SK-N-SH (cell line): ENCODE measurements around the gene KLHL2. TPM values are rescaled to one million over a fixed set of nuclear protein-coding genes. Genes with fewer than 3 reads are reported as not detected.
"Not testable (repeated sequence)": the region's sequence is repeated elsewhere in the genome, so short reads cannot be mapped to it uniquely, and the experiment has no call there.

Source experiments
- CTCF ChIA-PET: fragments of 300-600, 350-600 bp; formaldehyde crosslinking; extraction: SDS; loops from one replicate; lab custom pipeline; 2021; lab: Yijun Ruan, JAX
- POLR2A ChIA-PET: fragments of 350-600 bp; sonication (Branson Sonifier 250); formaldehyde crosslinking; extraction: SDS; loops from one replicate; lab custom pipeline; 2020; ENCODE audit warnings: antibody characterized with exemption, inconsistent platforms; lab: Yijun Ruan, JAX
- DNase-seq: peaks from one replicate; pipeline ENCODE4 v3.0.0; 2012
- H2AFZ ChIP-seq: fragments of 200-600 bp; sonication (generic); 2 replicates; pipeline ENCODE4 v1.8.1; 2016; ENCODE audit warnings: antibody characterized with exemption, mild to moderate bottlenecking, low read depth
- H3F3A ChIP-seq: fragments of 200-600 bp; sonication (generic); replicated peaks from 2 replicates; pipeline ENCODE3; 2016; ENCODE audit warnings: antibody characterized with exemption, mild to moderate bottlenecking; ENCODE audit not compliant: insufficient read depth
- H3K27ac ChIP-seq, 2 experiments: fragments of 200-500 bp in 1 of 2; fragments of 200-600 bp in 1 of 2; sonication (Bioruptor generic) in 1 of 2; sonication (generic), shearing (Covaris generic) in 1 of 2; 2 replicates each; pipeline versions ENCODE4 v1.5.1 to v1.6.1; 2014 to 2016; ENCODE audit warnings: low read depth in 2 of 2, inconsistent platforms in 1 of 2, low read length in 1 of 2, mild to moderate bottlenecking in 1 of 2, mixed read lengths in 1 of 2
- H3K27me3 ChIP-seq: fragments of 200-600 bp; sonication (generic), shearing (Covaris generic); 2 replicates; pipeline ENCODE4 v1.6.1; 2016; ENCODE audit warnings: mixed run types; ENCODE audit not compliant: insufficient read depth
- H3K36me3 ChIP-seq, 2 experiments: fragments of 200-500 bp in 1 of 2; fragments of 200-600 bp in 1 of 2; sonication (Bioruptor generic) in 1 of 2; sonication (generic) in 1 of 2; replicated peaks in 1 of 2; 2 replicates each; pipeline versions ENCODE3 to v1.5.1; 2014 to 2016; ENCODE audit warnings: low read length in 1 of 2, mild to moderate bottlenecking in 1 of 2; ENCODE audit not compliant: insufficient read depth in 2 of 2, control insufficient read depth in 1 of 2
- H3K4me1 ChIP-seq, 2 experiments: fragments of 200-500 bp in 1 of 2; fragments of 200-600 bp in 1 of 2; sonication (Bioruptor generic) in 1 of 2; sonication (generic), shearing (Covaris generic) in 1 of 2; 2 replicates each; pipeline versions ENCODE4 v1.5.1 to v1.6.1; 2014 to 2016; ENCODE audit warnings: low read depth in 1 of 2, low read length in 1 of 2, mixed run types in 1 of 2; ENCODE audit not compliant: insufficient read depth in 2 of 2, control insufficient read depth in 1 of 2
- H3K4me2 ChIP-seq: fragments of 200-600 bp; sonication (generic), shearing (Covaris generic); 2 replicates; pipeline ENCODE4 v1.6.1; 2017; ENCODE audit warnings: mixed run types
- H3K4me3 ChIP-seq, 2 experiments: fragments of 200-500 bp in 1 of 2; fragments of 200-600 bp in 1 of 2; sonication (Bioruptor generic) in 1 of 2; sonication (generic), shearing (Covaris generic) in 1 of 2; 2 replicates each; pipeline versions ENCODE4 v1.5.1 to v1.8.1; 2014 to 2016; ENCODE audit warnings: low read depth in 2 of 2, inconsistent platforms in 1 of 2, low read length in 1 of 2, mild to moderate bottlenecking in 1 of 2, mixed read lengths in 1 of 2, moderate library complexity in 1 of 2
- H3K79me2 ChIP-seq: fragments of 200-600 bp; sonication (generic); 2 replicates; pipeline ENCODE4 v1.8.1; 2017; ENCODE audit warnings: mild to moderate bottlenecking; ENCODE audit not compliant: insufficient read depth
- H3K9ac ChIP-seq: fragments of 200-600 bp; sonication (generic); 2 replicates; pipeline ENCODE4 v1.6.1; 2017; ENCODE audit warnings: mixed run types
- H3K9me2 ChIP-seq: fragments of 200-600 bp; sonication (generic); 2 replicates; pipeline ENCODE4 v1.6.1; 2017; ENCODE audit warnings: mixed run types
- H3K9me3 ChIP-seq: fragments of 200-600 bp; sonication (generic); 2 replicates; pipeline ENCODE4 v1.6.1; 2017; ENCODE audit warnings: mixed run types, mild to moderate bottlenecking, moderate library complexity
- H4K20me1 ChIP-seq: fragments of 200-600 bp; sonication (generic); 2 replicates; pipeline ENCODE4 v1.6.1; 2017; ENCODE audit warnings: mild to moderate bottlenecking, mixed run types; ENCODE audit not compliant: insufficient read depth
- EP300 ChIP-seq, 2 experiments: IDR thresholded peaks; 2 replicates each; pipeline versions ENCODE4 v1.4.0 to v1.6.1; 2012; ENCODE audit warnings: borderline replicate concordance in 1 of 2, low read depth in 1 of 2, low read length in 1 of 2
- FOSL2 ChIP-seq: IDR thresholded peaks from 2 replicates; pipeline ENCODE4 v1.4.0; 2012; ENCODE audit warnings: low read depth, mild to moderate bottlenecking, moderate library complexity, borderline replicate concordance
- GATA2 ChIP-seq: sonication (generic); formaldehyde crosslinking; IDR thresholded peaks from 2 replicates; pipeline ENCODE4 v1.5.0; 2020; ENCODE audit warnings: mild to moderate bottlenecking, missing genetic modification reagents
- JUND ChIP-seq: IDR thresholded peaks from 2 replicates; pipeline ENCODE4 v1.4.0; 2012
- MEF2A ChIP-seq: IDR thresholded peaks from 2 replicates; pipeline ENCODE4 v1.4.0; 2012; ENCODE audit warnings: low read depth, borderline replicate concordance
- NFIC ChIP-seq: IDR thresholded peaks from 2 replicates; pipeline ENCODE4 v1.4.0; 2012; ENCODE audit warnings: borderline replicate concordance
- PBX3 ChIP-seq: IDR thresholded peaks from 2 replicates; pipeline ENCODE4; 2012
- RFX5 ChIP-seq: IDR thresholded peaks from 2 replicates; pipeline ENCODE4 v1.6.1; 2012; ENCODE audit warnings: mild to moderate bottlenecking, improper control_type of control experiment, low read length
- TCF12 ChIP-seq: IDR thresholded peaks from 2 replicates; pipeline ENCODE4 v1.4.0; 2012
- USF2 ChIP-seq: fragments of 150-350 bp; IDR thresholded peaks from 2 replicates; pipeline ENCODE4 v1.6.1; 2017; ENCODE audit warnings: antibody characterized with exemption, low read length, low read depth, borderline replicate concordance
- ZBTB33 ChIP-seq: IDR thresholded peaks from 2 replicates; pipeline ENCODE4 v1.4.0; 2012; ENCODE audit warnings: low read depth, borderline replicate concordance
- WGBS: methylation state at CpG from one replicate; pipeline ENCODE4 v1.1.6; 2017; ENCODE audit warnings: low lambda C conversion rate; 5-methylcytosine and 5-hydroxymethylcytosine counted together
- polyA plus RNA-seq, 3 experiments: library from polyadenylated mRNA; depleted of rRNA; stranded (reverse); fragments of >200 nt; gene quantifications; 2 replicates each; pipeline ENCODE4 v1.2.3, GENCODE V29; 2012

KLHL2 gene
- polyA plus RNA-seq, 1 of the 3 experiments (the other 2 are of a cell fraction): 25.0 TPM

GRCh38 chr4:165215034-165215751 lies 7.8 kb downstream of the KLHL2 start:
- CTCF ChIA-PET: interaction anchor here (1.2 kb wide), 1 partner anchor 16 kb away, joined by 3 read pairs; no protein-coding TSS in a partner anchor
- H3K9ac ChIP-seq, H3K27ac ChIP-seq, POLR2A ChIA-PET, H4K20me1 ChIP-seq, H3K4me1 ChIP-seq, H3K36me3 ChIP-seq, H3F3A ChIP-seq, H3K27me3 ChIP-seq, H3K9me3 ChIP-seq, H3K4me3 ChIP-seq, H2AFZ ChIP-seq, DNase-seq, H3K9me2 ChIP-seq: not testable (repeated sequence)
- H3K79me2 ChIP-seq: peaks cover 54% of the 10 kb centered on the region
- 0 out of 2 replicates have a peak overlapping the region, but pooled peaks have one; percentile 37 for H3K4me2 ChIP-seq
- TF ChIP-seq JUND: peak; percentile 63
- peak; percentile 83 for TF ChIP-seq NFIC
- peak; percentile 77 for TF ChIP-seq PBX3
- 0 out of 2 replicates have a peak, but pooled peaks have one; percentile 6 for TF ChIP-seq MEF2A
- TF ChIP-seq FOSL2: peak; percentile 77
- peak; percentile 58 for TF ChIP-seq TCF12
- 22% methylated on average over 2 of the region's 2 CpGs for WGBS

- TF ChIP-seq MEF2A: 0 out of 2 replicates have a peak, but pooled peaks have one; percentile 1
- H3K27me3 ChIP-seq, H3K9me3 ChIP-seq, H3K4me1 ChIP-seq, H3K36me3 ChIP-seq, H3K4me2 ChIP-seq, H3F3A ChIP-seq, H3K9me2 ChIP-seq, H3K27ac ChIP-seq, H2AFZ ChIP-seq, POLR2A ChIA-PET, H3K4me3 ChIP-seq, DNase-seq, H4K20me1 ChIP-seq, H3K9ac ChIP-seq, CTCF ChIA-PET: not testable (repeated sequence)
- H3K79me2 ChIP-seq: peaks cover 47% of the 10 kb centered on the region
- WGBS: 93% methylated on average over 2 of the region's 2 CpGs
These were observed 8.6 kb downstream of the KLHL2 start for GRCh38 chr4:165215761-165216487.

- peaks cover 42% of the 10 kb centered on the region for H3K79me2 ChIP-seq
- no peaks in the 10 kb centered on the region; the same call in 1 of the 2 replicates for H4K20me1 ChIP-seq
- H3K36me3 ChIP-seq: peaks cover 0 to 3% of the 10 kb centered on the region in 2 experiments
- H3K9me2 ChIP-seq: no peaks in the 10 kb centered on the region; the same call in 1 of the 2 replicates
- no peak overlapping the region for H2AFZ ChIP-seq
- no peaks in the 10 kb centered on the region for H3K9me3 ChIP-seq
- H3K27ac ChIP-seq: no peak overlapping the region; a peak in 1 of 4 replicates
- H3K4me2 ChIP-seq: no peak overlapping the region
- TF ChIP-seq RFX5: no peak
- TF ChIP-seq GATA2: no peak
- TF ChIP-seq ZBTB33: no peak
- TF ChIP-seq USF2: no peak
- TF ChIP-seq MEF2A: no peak
- no peak for TF ChIP-seq EP300 (IDR thresholded peaks at IDR 0.05; ENCODE audit: borderline replicate concordance in 1 of 2, low read depth in 1 of 2, low read length in 1 of 2)
- ChIA-PET POLR2A (no interaction called here), CTCF (no interaction called here)
- H3K4me3 ChIP-seq: no peak overlapping the region
- DNase-seq: no peak
- H3K4me1 ChIP-seq: no peaks in the 10 kb centered on the region; a peak in 2 of 4 replicates
- no peaks in the 10 kb centered on the region for H3K27me3 ChIP-seq
- no peak overlapping the region for H3K9ac ChIP-seq
- H3F3A ChIP-seq: peaks cover 6% of the 10 kb centered on the region
- WGBS: 96% methylated on average over 3 of the region's 3 CpGs
These were observed 10.0 kb downstream of the KLHL2 start for GRCh38 chr4:165217325-165217724.
